IMR-90 (cell line): Measurements from ENCODE around the gene LOXL3. TPM values are rescaled to one million over a fixed set of nuclear protein-coding genes. Genes with fewer than 3 reads are reported as not detected.

Experiments used
- ATAC-seq: fragments of 200-7000 bp; cut with Tn5 transposase; 2 replicates; pipeline ENCODE4 v1.9.1; 2020; ENCODE audit warnings: low read depth, mild to moderate bottlenecking, moderate library complexity
- BruUV-seq: library from RNA; stranded (reverse); fragments of 400-500 nt; replicated peaks from 2 replicates; lab custom pipeline; 2021; lab: Mats Ljungman, UMichigan
- CTCF ChIA-PET: fragments of 300-600 bp; formaldehyde crosslinking; extraction: SDS; loops from one replicate; lab custom pipeline; 2021; ENCODE audit warnings: antibody characterized with exemption; lab: Yijun Ruan, JAX
- POLR2A ChIA-PET: fragments of 300-600 bp; sonication (Branson Sonifier 250); formaldehyde crosslinking; loops from one replicate; lab custom pipeline; 2022; ENCODE audit warnings: antibody characterized with exemption; ENCODE audit not compliant: unreplicated experiment; lab: Charles Lee
- DNase-seq: peaks from one replicate; pipeline ENCODE4 v3.0.0; 2013
- H2AFZ ChIP-seq: replicated peaks from 2 replicates; pipeline ENCODE3; 2013; ENCODE audit warnings: low read length, mild to moderate bottlenecking; ENCODE audit not compliant: poor library complexity
- H2AK5ac ChIP-seq: 2 replicates; pipeline ENCODE4 v1.6.1; 2013; ENCODE audit warnings: low read depth, low read length, inconsistent platforms
- H2AK9ac ChIP-seq: replicated peaks from 2 replicates; pipeline ENCODE3; 2013; ENCODE audit warnings: mild to moderate bottlenecking, low read depth, low read length, moderate library complexity; ENCODE audit not compliant: poor library complexity
- H2BK120ac ChIP-seq: 2 replicates; pipeline ENCODE4 v1.6.1; 2013; ENCODE audit warnings: low read depth, low read length, inconsistent platforms
- H2BK15ac ChIP-seq: 3 replicates; pipeline ENCODE4 v1.6.1; 2013; ENCODE audit warnings: low read depth, low read length, inconsistent platforms
- H2BK20ac ChIP-seq: 2 replicates; pipeline ENCODE4 v1.6.1; 2013; ENCODE audit warnings: low read depth, mild to moderate bottlenecking, inconsistent platforms, low read length, moderate library complexity
- H2BK5ac ChIP-seq: 2 replicates; pipeline ENCODE4 v1.6.1; 2013; ENCODE audit warnings: mild to moderate bottlenecking, low read depth, low read length, inconsistent platforms; ENCODE audit not compliant: poor library complexity, severe bottlenecking
- H3K14ac ChIP-seq: replicated peaks from 2 replicates; pipeline ENCODE4 v1.6.1; 2013; ENCODE audit warnings: low read depth, low read length, inconsistent platforms
- H3K18ac ChIP-seq: 2 replicates; pipeline ENCODE4 v1.6.1; 2013; ENCODE audit warnings: low read depth, low read length, control low read depth
- H3K23ac ChIP-seq: 2 replicates; pipeline ENCODE4 v1.6.1; 2013; ENCODE audit warnings: low read depth, low read length, inconsistent platforms
- H3K27ac ChIP-seq: 2 replicates; pipeline ENCODE4 v1.5.1; 2013; ENCODE audit warnings: mild to moderate bottlenecking, control low read depth, low read length; ENCODE audit not compliant: insufficient read depth
- H3K27me3 ChIP-seq: 2 replicates; pipeline ENCODE4 v1.6.1; 2013; ENCODE audit warnings: low read length; ENCODE audit not compliant: control insufficient read depth, insufficient read depth
- H3K36me3 ChIP-seq: 2 replicates; pipeline ENCODE4 v1.6.1; 2013; ENCODE audit warnings: low read length, mixed read lengths; ENCODE audit not compliant: control insufficient read depth, insufficient read depth
- H3K4ac ChIP-seq: 2 replicates; pipeline ENCODE4 v1.6.1; 2013; ENCODE audit warnings: low read depth, low read length, inconsistent platforms
- H3K4me1 ChIP-seq: 2 replicates; pipeline ENCODE4 v1.6.1; 2013; ENCODE audit warnings: low read length, mixed read lengths; ENCODE audit not compliant: control insufficient read depth, insufficient read depth
- H3K4me2 ChIP-seq: 2 replicates; pipeline ENCODE4 v1.6.1; 2013; ENCODE audit warnings: low read depth, mild to moderate bottlenecking, control low read depth, low read length, moderate library complexity
- H3K4me3 ChIP-seq: 2 replicates; pipeline ENCODE4 v1.5.1; 2013; ENCODE audit warnings: low read depth, mild to moderate bottlenecking, control low read depth, low read length, moderate library complexity; ENCODE audit not compliant: insufficient read depth
- H3K56ac ChIP-seq: 2 replicates; pipeline ENCODE4 v1.6.1; 2013; ENCODE audit warnings: low read length, inconsistent platforms; ENCODE audit not compliant: insufficient read depth; ENCODE audit errors: extremely low read depth
- H3K79me1 ChIP-seq, 2 experiments: 2 replicates each; pipeline ENCODE4 v1.6.1; 2013; ENCODE audit warnings: low read length in 2 of 2, inconsistent platforms in 1 of 2, low read depth in 1 of 2
- H3K9ac ChIP-seq: 2 replicates; pipeline ENCODE4 v1.6.1; 2013; ENCODE audit warnings: low read depth, low read length, control low read depth
- H3K9me1 ChIP-seq: 2 replicates; pipeline ENCODE4 v1.6.1; 2013; ENCODE audit warnings: low read length, inconsistent platforms; ENCODE audit not compliant: insufficient read depth
- H3K9me3 ChIP-seq: 2 replicates; pipeline ENCODE4 v1.6.1; 2013; ENCODE audit warnings: low read length; ENCODE audit not compliant: control insufficient read depth, insufficient read depth
- H4K20me1 ChIP-seq: 2 replicates; pipeline ENCODE4 v1.6.1; 2013; ENCODE audit warnings: low read length, inconsistent platforms; ENCODE audit not compliant: insufficient read depth
- H4K5ac ChIP-seq: 2 replicates; pipeline ENCODE4 v1.6.1; 2013; ENCODE audit warnings: mild to moderate bottlenecking, low read depth, low read length, control low read depth
- H4K8ac ChIP-seq, 2 experiments: 2 replicates each; pipeline ENCODE4 v1.6.1; 2013; ENCODE audit warnings: low read depth in 2 of 2, low read length in 2 of 2, control low read depth in 1 of 2, inconsistent platforms in 1 of 2
- H4K91ac ChIP-seq: 2 replicates; pipeline ENCODE4 v1.6.1; 2013; ENCODE audit warnings: low read depth, low read length, inconsistent platforms; ENCODE audit not compliant: insufficient read depth
- BHLHE40 ChIP-seq: fragments of 150-350 bp; IDR thresholded peaks from 2 replicates; pipeline ENCODE4 v1.6.1; 2016; ENCODE audit warnings: mild to moderate bottlenecking, low read depth, low read length
- CEBPB ChIP-seq: IDR thresholded peaks from 2 replicates; pipeline ENCODE4 v1.6.1; 2012; ENCODE audit warnings: low read depth, low read length, improper control_type of control experiment
- CHD1 ChIP-seq: IDR thresholded peaks from 2 replicates; pipeline ENCODE4 v1.6.1; 2012; ENCODE audit warnings: low read depth, low read length, improper control_type of control experiment
- FOS ChIP-seq: fragments of 150-350 bp; IDR thresholded peaks from 2 replicates; pipeline ENCODE4 v1.6.1; 2016; ENCODE audit warnings: low read depth, low read length
- MAFK ChIP-seq: IDR thresholded peaks from 2 replicates; pipeline ENCODE4 v1.6.1; 2012; ENCODE audit warnings: low read depth, low read length, improper control_type of control experiment
- MAZ ChIP-seq: IDR thresholded peaks from 2 replicates; pipeline ENCODE4 v1.6.1; 2012; ENCODE audit warnings: low read depth, mild to moderate bottlenecking, low read length, improper control_type of control experiment, moderate library complexity, borderline replicate concordance
- MXI1 ChIP-seq: IDR thresholded peaks from 2 replicates; pipeline ENCODE4 v1.6.1; 2012; ENCODE audit warnings: low read depth, mild to moderate bottlenecking, low read length, moderate library complexity, borderline replicate concordance
- POLR2A ChIP-seq: IDR thresholded peaks from 2 replicates; pipeline ENCODE4 v1.6.1; 2012; ENCODE audit warnings: mild to moderate bottlenecking, low read depth, low read length
- RAD21 ChIP-seq: IDR thresholded peaks from 2 replicates; pipeline ENCODE4 v1.6.1; 2012; ENCODE audit warnings: low read length, improper control_type of control experiment
- RCOR1 ChIP-seq: IDR thresholded peaks from 2 replicates; pipeline ENCODE4 v1.6.1; 2012; ENCODE audit warnings: mild to moderate bottlenecking, low read length, improper control_type of control experiment; ENCODE audit not compliant: insufficient replicate concordance
- RFX5 ChIP-seq: IDR thresholded peaks from 2 replicates; pipeline ENCODE4 v1.8.0; 2012; ENCODE audit warnings: low read depth, mild to moderate bottlenecking, low read length, moderate library complexity
- SMC3 ChIP-seq: fragments of 150-350 bp; IDR thresholded peaks from 2 replicates; pipeline ENCODE4 v1.6.1; 2016; ENCODE audit warnings: low read depth, mild to moderate bottlenecking, antibody characterized with exemption, low read length, moderate library complexity
- WGBS, 2 experiments: methylation state at CpG; one replicate each; pipeline versions ENCODE4 v1.1.5 to v1.1.7; 2013; ENCODE audit warnings: missing lambda C conversion rate in 2 of 2; ENCODE audit not compliant: insufficient read length in 1 of 2; ENCODE audit errors: extremely low coverage in 2 of 2; 5-methylcytosine and 5-hydroxymethylcytosine counted together
- dilution Hi-C: fragments of 300-500 bp; cut with HindIII; formaldehyde crosslinking; loops from one replicate; pipeline ENCODE4 v1.14.3; 2018; ENCODE audit warnings: low sequenced_read_pairs; ENCODE audit not compliant: unreplicated experiment
- in situ Hi-C: fragments of 300-500 bp; cut with MboI; formaldehyde crosslinking; loops from 3 replicates; pipeline ENCODE4 v1.14.3; 2019; ENCODE audit warnings: low sequenced_read_pairs, inconsistent platforms, mixed read lengths
- intact Hi-C: fragments of 100-400 bp; cut with micrococcal nuclease; formaldehyde crosslinking; loops from 2 replicates; pipeline ENCODE4 v1.10.0; 2022
- polyA plus RNA-seq, 3 experiments: library from polyadenylated mRNA; depleted of rRNA; stranded (reverse); fragments of >200 nt; gene quantifications; 2 replicates each; pipeline ENCODE4 v1.2.3, GENCODE V29; 2012; ENCODE audit warnings: low replicate concordance in 1 of 3
- total RNA-seq: library from RNA; depleted of rRNA; stranded (reverse); fragments of >200 nt; gene quantifications from 2 replicates; pipeline ENCODE4 v1.2.3, GENCODE V29; 2012
- TF ChIP-seq, protein P1 (sequence below): conservative IDR thresholded peaks from 2 replicates; pipeline ENCODE4 v1.5.1; 2012; ENCODE audit warnings: mild to moderate bottlenecking, low read depth, low read length, improper control_type of control experiment
- TF ChIP-seq, protein P2 (sequence below): fragments of 150-350 bp; IDR thresholded peaks from 2 replicates; pipeline ENCODE4 v1.6.1; 2016; ENCODE audit warnings: low read depth, mild to moderate bottlenecking, low read length, moderate library complexity, borderline replicate concordance
- TF ChIP-seq, protein P3 (sequence below): fragments of 150-350 bp; IDR thresholded peaks from 2 replicates; pipeline ENCODE4 v1.6.1; 2017; ENCODE audit warnings: mild to moderate bottlenecking, antibody characterized with exemption, low read length, low read depth

The LOXL3 gene
- total and polyA plus RNA-seq, 2 of the 4 experiments (the other 2 are of a cell fraction): 17.9 to 23.4 TPM

DNA sequence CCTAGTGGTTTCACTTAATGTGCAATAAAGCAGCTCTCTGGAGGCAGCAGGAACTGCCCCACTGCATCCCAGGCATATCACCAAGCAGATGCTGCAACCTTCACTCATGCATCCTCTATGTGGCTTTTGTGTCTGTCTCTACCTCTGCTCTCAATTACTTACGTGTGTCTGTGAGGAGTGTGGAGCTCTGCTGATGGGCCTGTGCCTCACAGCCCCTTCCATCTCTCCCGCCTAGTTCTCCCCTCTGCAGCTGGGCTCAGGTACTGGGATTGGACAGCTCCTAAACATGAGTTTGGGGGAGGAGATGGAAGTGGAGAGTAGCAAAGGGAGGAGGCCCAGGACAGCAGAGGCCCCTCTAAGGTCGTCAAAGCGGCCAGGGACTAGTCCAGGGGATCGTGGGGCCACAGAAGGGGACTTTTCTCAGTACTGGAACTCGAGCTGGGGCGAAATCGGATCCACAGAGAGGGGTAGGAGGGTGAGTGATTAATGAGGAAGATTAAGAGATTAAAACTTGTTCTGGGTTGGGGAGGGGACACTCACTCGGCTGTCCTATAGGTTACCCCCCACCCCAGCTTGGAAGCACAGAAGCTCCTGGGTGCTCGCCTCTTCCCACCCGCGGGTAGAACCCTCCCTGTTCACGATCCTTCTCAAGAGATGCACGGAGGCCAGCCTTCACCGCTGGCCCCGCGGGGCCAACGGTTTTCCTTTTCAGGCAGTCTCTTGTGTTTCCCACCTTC lies 52.2 kb downstream of the LOXL3 start:
- H4K91ac ChIP-seq: no peak overlapping the region
- H3K56ac ChIP-seq: no peak overlapping the region
- no peak overlapping the region for H4K8ac ChIP-seq
- H2BK5ac ChIP-seq: no peak overlapping the region
- H3K36me3 ChIP-seq: peaks cover 16% of the 10 kb centered on the region
- H3K18ac ChIP-seq: no peak overlapping the region
- no peak overlapping the region for H2BK120ac ChIP-seq
- dilution Hi-C loops: no loop called here
- no peak overlapping the region; the same call in 1 of the 2 replicates for H2AK5ac ChIP-seq
- ChIA-PET POLR2A (no interaction called here), CTCF (interaction anchor here (0.6 kb wide), 1 partner anchor 13 kb away, joined by 3 read pairs; no protein-coding TSS in a partner anchor)
- no peak overlapping the region for H2BK15ac ChIP-seq
- BruUV-seq: no TSS peak
- H3K9ac ChIP-seq: no peak overlapping the region
- H3K27ac ChIP-seq: no peak overlapping the region
- WGBS, 2 experiments: 61% methylated on average over 10 of the region's 18 CpGs; no CpG with 5 or more reads in 1 of the 2 experiments
- no peak overlapping the region for H2BK20ac ChIP-seq
- peaks cover 8 to 31% of the 10 kb centered on the region in 2 experiments for H3K79me1 ChIP-seq
- H3K4me2 ChIP-seq: no peak overlapping the region
- H3K23ac ChIP-seq: no peak overlapping the region
- no peak overlapping the region for H3K14ac ChIP-seq
- H3K4me3 ChIP-seq: no peak overlapping the region
- in situ Hi-C loops: no loop called here
- DNase-seq (no peak), ATAC-seq (no peak)
- peak overlapping the region; percentile 13 for H2AK9ac ChIP-seq
- H3K4ac ChIP-seq: no peak overlapping the region
- H4K5ac ChIP-seq: no peak overlapping the region
- H3K27me3 ChIP-seq: peaks cover 38% of the 10 kb centered on the region
- intact Hi-C loops: no loop called here
- no peak overlapping the region for H2AFZ ChIP-seq
- peaks cover 4% of the 10 kb centered on the region for H3K9me1 ChIP-seq
- H3K9me3 ChIP-seq: no peaks in the 10 kb centered on the region
- H4K20me1 ChIP-seq: no peaks in the 10 kb centered on the region
- H3K4me1 ChIP-seq: peaks cover 20% of the 10 kb centered on the region
- no peak for TF ChIP-seq BHLHE40
- TF ChIP-seq CEBPB: no peak
- TF ChIP-seq FOS: no peak
- no peak for TF ChIP-seq MAFK
- TF ChIP-seq RCOR1: no peak
- no peak for TF ChIP-seq MAZ
- TF ChIP-seq, protein P1, sequence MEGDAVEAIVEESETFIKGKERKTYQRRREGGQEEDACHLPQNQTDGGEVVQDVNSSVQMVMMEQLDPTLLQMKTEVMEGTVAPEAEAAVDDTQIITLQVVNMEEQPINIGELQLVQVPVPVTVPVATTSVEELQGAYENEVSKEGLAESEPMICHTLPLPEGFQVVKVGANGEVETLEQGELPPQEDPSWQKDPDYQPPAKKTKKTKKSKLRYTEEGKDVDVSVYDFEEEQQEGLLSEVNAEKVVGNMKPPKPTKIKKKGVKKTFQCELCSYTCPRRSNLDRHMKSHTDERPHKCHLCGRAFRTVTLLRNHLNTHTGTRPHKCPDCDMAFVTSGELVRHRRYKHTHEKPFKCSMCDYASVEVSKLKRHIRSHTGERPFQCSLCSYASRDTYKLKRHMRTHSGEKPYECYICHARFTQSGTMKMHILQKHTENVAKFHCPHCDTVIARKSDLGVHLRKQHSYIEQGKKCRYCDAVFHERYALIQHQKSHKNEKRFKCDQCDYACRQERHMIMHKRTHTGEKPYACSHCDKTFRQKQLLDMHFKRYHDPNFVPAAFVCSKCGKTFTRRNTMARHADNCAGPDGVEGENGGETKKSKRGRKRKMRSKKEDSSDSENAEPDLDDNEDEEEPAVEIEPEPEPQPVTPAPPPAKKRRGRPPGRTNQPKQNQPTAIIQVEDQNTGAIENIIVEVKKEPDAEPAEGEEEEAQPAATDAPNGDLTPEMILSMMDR: no peak
- no peak for TF ChIP-seq MXI1
- TF ChIP-seq POLR2A: no peak
- no peak for TF ChIP-seq SMC3
- no peak for TF ChIP-seq RFX5
- TF ChIP-seq, protein P2, sequence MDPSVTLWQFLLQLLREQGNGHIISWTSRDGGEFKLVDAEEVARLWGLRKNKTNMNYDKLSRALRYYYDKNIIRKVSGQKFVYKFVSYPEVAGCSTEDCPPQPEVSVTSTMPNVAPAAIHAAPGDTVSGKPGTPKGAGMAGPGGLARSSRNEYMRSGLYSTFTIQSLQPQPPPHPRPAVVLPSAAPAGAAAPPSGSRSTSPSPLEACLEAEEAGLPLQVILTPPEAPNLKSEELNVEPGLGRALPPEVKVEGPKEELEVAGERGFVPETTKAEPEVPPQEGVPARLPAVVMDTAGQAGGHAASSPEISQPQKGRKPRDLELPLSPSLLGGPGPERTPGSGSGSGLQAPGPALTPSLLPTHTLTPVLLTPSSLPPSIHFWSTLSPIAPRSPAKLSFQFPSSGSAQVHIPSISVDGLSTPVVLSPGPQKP: no peak
- no peak for TF ChIP-seq CHD1
- TF ChIP-seq RAD21: no peak
- TF ChIP-seq, protein P3, sequence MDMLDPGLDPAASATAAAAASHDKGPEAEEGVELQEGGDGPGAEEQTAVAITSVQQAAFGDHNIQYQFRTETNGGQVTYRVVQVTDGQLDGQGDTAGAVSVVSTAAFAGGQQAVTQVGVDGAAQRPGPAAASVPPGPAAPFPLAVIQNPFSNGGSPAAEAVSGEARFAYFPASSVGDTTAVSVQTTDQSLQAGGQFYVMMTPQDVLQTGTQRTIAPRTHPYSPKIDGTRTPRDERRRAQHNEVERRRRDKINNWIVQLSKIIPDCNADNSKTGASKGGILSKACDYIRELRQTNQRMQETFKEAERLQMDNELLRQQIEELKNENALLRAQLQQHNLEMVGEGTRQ: no peak
